Neural cell (in vitro differentiated cells): ENCODE data around the gene DIDO1.

ENCODE experiments used
- CTCF ChIP-seq: fragments of 450-650 bp; IDR thresholded peaks from 2 replicates; pipeline ENCODE4 v1.5.1; 2014; ENCODE audit warnings: antibody characterized with exemption, mild to moderate bottlenecking, moderate library complexity; ENCODE audit not compliant: poor library complexity, severe bottlenecking
- EP300 ChIP-seq: fragments of 450-650 bp; conservative IDR thresholded peaks from 2 replicates; pipeline ENCODE4 v1.6.1; 2014; ENCODE audit warnings: antibody characterized with exemption, mild to moderate bottlenecking, moderate library complexity; ENCODE audit not compliant: poor library complexity, severe bottlenecking
- EZH2 ChIP-seq: fragments of 200-600, 300-800 bp; shearing (Covaris generic), sonication (generic); IDR thresholded peaks from 2 replicates; pipeline ENCODE4 v1.6.1; 2014; ENCODE audit warnings: antibody characterized with exemption, low read length, borderline replicate concordance, mild to moderate bottlenecking; ENCODE audit not compliant: insufficient read depth, poor library complexity, severe bottlenecking
- POLR2AphosphoS5 ChIP-seq: IDR thresholded peaks from 2 replicates; pipeline ENCODE4 v1.6.1; 2012

GRCh38 chr20:62952968-62953838 is 26.9 kb upstream of the DIDO1 start:
- TF ChIP-seq CTCF = no peak
- TF ChIP-seq EZH2 = no peak
- no peak for TF ChIP-seq EP300
- TF ChIP-seq POLR2AphosphoS5 = no peak
